Cardiac muscle cell (in vitro differentiated cells and primary cell): ENCODE data around the gene MICU1. TPM values are rescaled to one million over a fixed set of nuclear protein-coding genes. Genes with fewer than 3 reads are reported as not detected.
A peak's percentile ranks its signal among the peaks of the same experiment; 100 is the strongest.

Source experiments
- DNase-seq, 2 donors: peaks; one replicate each; pipeline versions ENCODE4 v3.0.0 to v3.0.0-alpha.2; 2010 to 2017; ENCODE audit warnings: low read depth in 1 of 2, low spot score in 1 of 2
- H3K27ac ChIP-seq: fragments of 200-600 bp; sonication (generic); 2 replicates; pipeline ENCODE4 v1.5.1; 2016
- H3K27me3 ChIP-seq: fragments of 200-600 bp; sonication (generic); 2 replicates; pipeline ENCODE4 v1.6.0; 2016; ENCODE audit warnings: control low read depth
- H3K36me3 ChIP-seq: fragments of 200-600 bp; sonication (generic); 2 replicates; pipeline ENCODE4 v1.5.1; 2016; ENCODE audit warnings: control low read depth
- H3K4me1 ChIP-seq: fragments of 200-600 bp; sonication (generic); 2 replicates; pipeline ENCODE4 v1.8.1; 2017; ENCODE audit warnings: low read depth, mild to moderate bottlenecking, mixed run types
- H3K4me3 ChIP-seq: fragments of 200-600 bp; sonication (generic); 2 replicates; pipeline ENCODE4 v1.5.1; 2016; ENCODE audit warnings: mild to moderate bottlenecking
- H3K9me3 ChIP-seq: fragments of 200-600 bp; sonication (generic); 2 replicates; pipeline ENCODE4 v1.5.1; 2017; ENCODE audit warnings: low read depth, mild to moderate bottlenecking, control low read depth
- CTCF ChIP-seq: IDR thresholded peaks from 2 replicates; pipeline ENCODE4 v1.5.1; 2012; ENCODE audit warnings: low read depth, mild to moderate bottlenecking, low read length
- polyA plus RNA-seq: library from polyadenylated mRNA; unstranded; fragments of >200 nt; fragmentation: Nextera tagmentation; extraction: Ambion mirVana; gene quantifications from 2 replicates; pipeline ENCODE4 v1.2.1, GENCODE V29; 2016
- total RNA-seq: library from RNA; depleted of rRNA; stranded (reverse); fragments of >200 nt; gene quantifications from 2 replicates; pipeline ENCODE4 v1.2.3, GENCODE V29; 2016

Gene MICU1
- total and polyA plus RNA-seq, 2 experiments from 2014 or later: 48.3 to 53.2 TPM

- peak in 1 of 2 donors; percentile 39 for DNase-seq
- TF ChIP-seq CTCF: no peak
- no peaks in the 10 kb centered on the region for H3K36me3 ChIP-seq
- no peaks in the 10 kb centered on the region for H3K9me3 ChIP-seq
- H3K27me3 ChIP-seq: no peaks in the 10 kb centered on the region
- no peak overlapping the region for H3K4me3 ChIP-seq
- peaks cover 7% of the 10 kb centered on the region for H3K4me1 ChIP-seq
- H3K27ac ChIP-seq: no peak overlapping the region
Measured at GRCh38 chr10:72597897-72598296, 28.0 kb downstream of the MICU1 start.

GRCh38 chr10:72595436-72595835, 30.4 kb downstream of the MICU1 start:
- Histone ChIP-seq H3K27me3 (no peaks in the 10 kb centered on the region), H3K36me3 (no peaks in the 10 kb centered on the region), H3K27ac (no peak overlapping the region), H3K4me3 (no peak overlapping the region), H3K4me1 (peaks cover 7% of the 10 kb centered on the region), H3K9me3 (no peaks in the 10 kb centered on the region)
- DNase-seq: no peak
- no peak for TF ChIP-seq CTCF

GRCh38 chr10:72593963-72594362, 31.9 kb downstream of the MICU1 start:
- Histone ChIP-seq H3K4me1 (peaks cover 3% of the 10 kb centered on the region), H3K36me3 (no peaks in the 10 kb centered on the region), H3K27ac (no peak overlapping the region), H3K27me3 (no peaks in the 10 kb centered on the region), H3K9me3 (no peaks in the 10 kb centered on the region), H3K4me3 (no peak overlapping the region)
- DNase-seq: no peak
- TF ChIP-seq CTCF: no peak

- Histone ChIP-seq H3K27me3 (no peaks in the 10 kb centered on the region), H3K9me3 (no peaks in the 10 kb centered on the region), H3K36me3 (no peaks in the 10 kb centered on the region), H3K4me1 (no peaks in the 10 kb centered on the region), H3K4me3 (no peak overlapping the region), H3K27ac (no peak overlapping the region)
- DNase-seq: no peak
- TF ChIP-seq CTCF: no peak
Measured at GRCh38 chr10:72588266-72588665, 37.6 kb downstream of the MICU1 start.

GRCh38 chr10:72587568-72587967, 38.3 kb downstream of the MICU1 start:
- Histone ChIP-seq H3K9me3 (no peaks in the 10 kb centered on the region), H3K4me3 (no peak overlapping the region), H3K4me1 (no peaks in the 10 kb centered on the region), H3K36me3 (no peaks in the 10 kb centered on the region), H3K27me3 (no peaks in the 10 kb centered on the region), H3K27ac (no peak overlapping the region)
- TF ChIP-seq CTCF: no peak
- DNase-seq: no peak

- Histone ChIP-seq H3K9me3 (no peaks in the 10 kb centered on the region), H3K27ac (no peak overlapping the region), H3K27me3 (no peaks in the 10 kb centered on the region), H3K4me1 (no peaks in the 10 kb centered on the region), H3K36me3 (no peaks in the 10 kb centered on the region), H3K4me3 (no peak overlapping the region)
- no peak for TF ChIP-seq CTCF
- DNase-seq: no peak
Measured at GRCh38 chr10:72574636-72575035, 51.2 kb downstream of the MICU1 start.
